GM21825 (cell line): Measurements from ENCODE around the gene TAS2R40.
A peak's percentile ranks its signal among the peaks of the same experiment; 100 is the strongest.

ENCODE experiments used
- ATAC-seq: cut with Tn5 transposase; IDR thresholded peaks from one replicate; pipeline ENCODE4 v1.9.1; 2021; ENCODE audit warnings: mild to moderate bottlenecking, moderate library complexity; ENCODE audit not compliant: unreplicated experiment

The TAS2R40 gene

GRCh38 chr7:143222782-143223181 lies 945 bp downstream of the TAS2R40 start:
- no peak for ATAC-seq

GRCh38 chr7:143223784-143224183 lies 1.9 kb downstream of the TAS2R40 start:
- no peak for ATAC-seq

GRCh38 chr7:143225047-143225446 lies 3.2 kb downstream of the TAS2R40 start:
- no peak for ATAC-seq

- no peak for ATAC-seq
Observed at GRCh38 chr7:143227806-143228205, 6.0 kb downstream of the TAS2R40 start.

GRCh38 chr7:143229054-143229790 lies 7.4 kb downstream of the TAS2R40 start:
- ATAC-seq = no peak

GRCh38 chr7:143230602-143231457 lies 9.0 kb downstream of the TAS2R40 start:
- no peak for ATAC-seq

GRCh38 chr7:143233816-143234532 lies 12.1 kb downstream of the TAS2R40 start:
- no peak for ATAC-seq

GRCh38 chr7:143234533-143234875 lies 12.7 kb downstream of the TAS2R40 start:
- no peak for ATAC-seq

GRCh38 chr7:143235561-143235960 lies 13.7 kb downstream of the TAS2R40 start:
- ATAC-seq = no peak

- ATAC-seq = no peak
Observed at GRCh38 chr7:143236408-143236990, 14.7 kb downstream of the TAS2R40 start.

- no peak for ATAC-seq
Observed at GRCh38 chr7:143237366-143237765, 15.5 kb downstream of the TAS2R40 start.

- ATAC-seq = no peak
Observed at GRCh38 chr7:143238289-143238980, 16.6 kb downstream of the TAS2R40 start.

- no peak for ATAC-seq
Observed at GRCh38 chr7:143239813-143240212, 18.0 kb downstream of the TAS2R40 start.

GRCh38 chr7:143240291-143241168 lies 18.7 kb downstream of the TAS2R40 start:
- peak; percentile 91 for ATAC-seq

GRCh38 chr7:143242306-143242705 lies 20.5 kb downstream of the TAS2R40 start:
- no peak for ATAC-seq

- ATAC-seq = no peak
Observed at GRCh38 chr7:143243111-143243510, 21.3 kb downstream of the TAS2R40 start.

GRCh38 chr7:143243614-143244013 lies 21.8 kb downstream of the TAS2R40 start:
- no peak for ATAC-seq

GRCh38 chr7:143244321-143244720 lies 22.5 kb downstream of the TAS2R40 start:
- ATAC-seq = no peak

- no peak for ATAC-seq
Observed at GRCh38 chr7:143245123-143245522, 23.3 kb downstream of the TAS2R40 start.

GRCh38 chr7:143247372-143247771 lies 25.5 kb downstream of the TAS2R40 start:
- ATAC-seq = no peak
